ENCODE results near the gene MGAT4D. TPM values are rescaled to one million over a fixed set of nuclear protein-coding genes. Genes with fewer than 3 reads are reported as not detected.
"Not testable (repeated sequence)": the region's sequence is repeated elsewhere in the genome, so short reads cannot be mapped to it uniquely, and the experiment has no call there.

MGAT4D gene
- polyA plus RNA-seq, result not detected

DNA sequence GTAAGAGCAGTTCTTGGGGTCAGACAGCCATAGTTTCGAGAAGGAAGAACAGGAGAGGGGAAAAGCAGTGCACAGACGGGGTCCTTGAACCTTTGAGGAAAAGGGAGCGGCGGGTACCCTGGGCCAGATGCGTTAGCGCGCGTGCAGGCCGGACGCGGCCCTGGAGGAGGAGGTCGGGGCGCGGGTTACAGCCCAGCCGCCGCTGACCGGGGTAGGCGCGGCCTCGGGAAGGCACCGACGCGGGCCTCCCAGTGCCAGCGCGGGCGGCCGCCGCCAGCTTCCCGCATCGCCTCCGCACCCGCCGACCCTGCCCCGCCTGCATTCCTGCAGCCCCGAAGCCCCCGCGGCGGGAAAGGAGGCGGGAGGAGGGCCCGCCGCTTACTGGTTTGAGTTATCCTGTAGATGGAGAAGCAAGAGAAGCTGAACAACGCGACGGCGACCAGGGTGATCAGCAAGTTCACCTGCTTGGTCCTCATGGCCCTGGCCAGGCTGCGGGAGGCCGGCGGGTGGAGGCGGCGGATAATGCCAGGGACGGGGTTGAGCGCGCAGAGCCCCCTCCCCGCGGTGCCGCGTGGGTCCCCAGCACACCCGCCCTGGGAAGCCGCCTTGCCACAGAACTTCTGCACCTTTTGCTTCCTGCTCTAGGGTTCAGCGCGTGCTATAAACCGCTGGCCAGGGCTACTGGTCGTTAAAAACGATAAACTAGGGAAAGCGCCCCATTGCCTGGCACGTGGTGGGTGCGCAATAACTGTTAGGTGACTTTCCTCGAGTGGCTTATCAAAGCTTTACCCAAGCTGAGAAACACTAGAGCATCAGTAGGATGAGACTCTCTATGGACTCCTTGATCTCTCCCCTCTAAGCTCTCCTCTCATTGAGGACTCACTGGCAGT lies at the start of gene MGAT4D:
MGAT4D (minus strand) TSS at position 547 of the 890 bp plus-strand sequence; CDS start at position 476, 71 bp downstream.
- H3K27ac ChIP-seq (ENCODE audit: low read depth, low read length), result no peak within 1 kb of the TSS
- 6 to 7% (median 7%) methylated on average over 65 to 68 of the region's 68 CpGs for WGBS, 3 donors

DNA sequence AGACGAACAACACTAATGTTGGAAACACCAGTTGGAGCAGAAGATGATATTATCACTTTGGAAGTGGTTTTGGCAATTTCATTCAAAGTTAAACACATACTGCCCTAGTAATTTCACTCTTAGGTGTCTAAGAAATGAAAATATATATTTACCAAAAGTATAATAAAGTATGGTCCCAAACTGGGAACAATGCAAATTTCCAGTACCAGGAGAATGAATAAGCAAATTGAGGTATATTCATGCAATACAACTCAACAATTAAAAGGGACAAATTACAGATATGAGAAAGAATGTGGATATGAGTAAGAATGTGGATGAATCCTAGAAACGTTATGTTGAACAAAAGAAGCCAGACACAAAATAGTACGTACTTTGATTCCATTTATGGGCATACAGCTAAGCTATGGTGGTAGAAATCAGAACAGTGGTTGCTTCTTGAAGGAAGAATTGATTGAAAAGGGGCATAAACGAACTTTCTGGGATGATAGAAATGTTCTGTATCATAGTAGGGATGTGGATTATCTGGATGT lies 35.9 kb upstream of the MGAT4D start:
- WGBS, 3 donors, result 88 to 92% (median 89%) methylated on average over 4 of the region's 4 CpGs
- no peak overlapping the region for H3K27ac ChIP-seq (ENCODE audit: low read depth, low read length)

DNA sequence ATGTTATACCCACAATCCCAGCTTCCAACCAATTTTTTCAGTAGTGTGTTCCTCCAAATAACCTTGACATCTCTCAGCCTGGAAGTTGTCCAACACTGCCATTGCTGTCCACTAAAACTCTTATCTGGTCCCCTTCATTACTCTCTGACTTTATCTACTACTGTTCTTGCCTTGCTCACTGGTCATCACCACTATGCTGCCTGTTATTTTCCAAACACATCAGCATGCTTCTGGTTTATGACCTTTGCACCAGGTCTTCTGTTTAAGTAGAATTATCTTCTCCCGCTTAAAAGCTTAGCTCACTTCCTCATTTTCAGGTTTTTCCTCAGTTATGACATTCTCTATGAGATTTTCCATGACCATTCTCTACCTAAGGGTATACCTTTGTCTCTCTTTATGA lies 31.3 kb upstream of the MGAT4D start:
- H3K27ac ChIP-seq (ENCODE audit: low read depth, low read length), result no peak overlapping the region
- 69 to 71% (median 71%) methylated on average over 1 of the region's 1 CpG for WGBS, 3 donors

DNA sequence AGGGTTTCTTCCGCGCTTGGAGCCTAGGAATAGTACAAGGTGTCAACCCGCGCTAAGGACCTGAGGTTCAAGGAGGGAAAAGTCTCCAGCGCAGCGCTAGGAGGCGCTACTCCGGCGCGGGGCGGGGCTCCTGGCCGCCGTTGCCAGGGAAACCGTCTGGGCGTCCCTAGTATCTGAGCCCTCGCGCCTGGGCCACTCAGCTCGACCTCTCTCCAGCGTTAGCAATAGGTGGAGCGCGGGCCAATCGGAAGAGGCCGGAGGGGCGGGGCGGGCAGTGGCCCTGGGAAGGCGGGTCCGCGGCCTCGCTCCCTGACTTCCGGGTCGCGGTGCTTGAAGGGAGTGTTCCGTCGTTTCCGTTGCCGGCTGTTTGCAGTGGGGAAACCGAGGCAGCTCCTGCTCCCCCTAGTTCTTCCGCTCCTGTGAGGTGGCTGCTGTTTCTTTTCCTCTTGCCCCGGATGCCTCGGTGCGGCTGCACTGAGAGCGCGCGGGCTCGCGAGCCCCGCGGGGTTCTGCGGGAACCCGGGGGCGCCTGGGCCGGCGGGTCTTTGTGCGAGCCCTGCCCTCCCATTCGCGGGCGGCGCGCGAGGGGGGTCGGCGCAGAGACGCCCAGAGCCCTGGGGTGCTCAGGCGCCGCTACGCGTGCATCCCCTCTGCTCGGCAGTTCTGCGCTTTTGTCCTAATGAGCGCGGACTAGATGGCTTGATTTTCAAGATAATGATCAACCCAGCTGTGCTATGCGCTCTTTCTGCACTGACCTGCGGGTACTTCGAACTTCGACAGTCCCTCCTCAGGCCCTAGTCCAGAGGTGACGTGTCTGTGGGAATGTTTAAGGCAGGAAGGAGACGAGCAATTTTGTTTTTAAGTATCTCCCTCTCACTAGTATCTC lies 26.0 kb upstream of the MGAT4D start, which contains the start of gene ELMOD2:
ELMOD2 (plus strand) TSS at position 312 of the 886 bp plus-strand sequence. CDS start 1,261 bp downstream, outside the sequence.
- WGBS, 3 donors, result 0 to 1% (median 0%) methylated on average over 77 of the region's 77 CpGs
- H3K27ac ChIP-seq (ENCODE audit: low read depth, low read length), result peak within 1 kb of the TSS; percentile 89

- WGBS, 3 donors, result 7 to 16% (median 13%) methylated on average over 8 of the region's 8 CpGs
- no peak overlapping the region for H3K27ac ChIP-seq (ENCODE audit: low read depth, low read length)
Measured at GRCh38 chr4:140523370-140523856, 25.3 kb upstream of the MGAT4D start.

DNA sequence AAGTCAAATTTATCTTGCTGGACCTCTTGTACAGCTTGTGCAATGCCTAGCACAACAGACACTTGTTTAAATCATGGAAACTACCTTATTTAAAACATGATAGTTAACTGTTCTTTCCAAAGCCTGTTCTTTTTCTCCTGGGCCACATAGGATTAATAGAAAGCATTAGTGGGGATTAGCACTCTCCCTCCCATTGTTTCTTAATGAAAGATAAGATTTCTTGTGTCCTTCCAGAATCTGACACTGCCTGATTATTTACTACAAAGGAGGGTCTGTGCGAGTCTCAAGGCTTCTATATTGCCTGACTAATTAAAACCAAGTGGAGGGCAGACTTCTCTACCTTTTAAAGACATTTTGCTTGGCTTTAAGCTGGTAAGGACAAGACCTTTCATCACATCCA lies 17.3 kb upstream of the MGAT4D start:
- 47 to 59% (median 54%) methylated on average over 1 of the region's 1 CpG for whole genome bisulfite sequencing, 3 donors
- H3K27ac ChIP-seq (ENCODE audit: low read depth, low read length), result no peak overlapping the region

DNA sequence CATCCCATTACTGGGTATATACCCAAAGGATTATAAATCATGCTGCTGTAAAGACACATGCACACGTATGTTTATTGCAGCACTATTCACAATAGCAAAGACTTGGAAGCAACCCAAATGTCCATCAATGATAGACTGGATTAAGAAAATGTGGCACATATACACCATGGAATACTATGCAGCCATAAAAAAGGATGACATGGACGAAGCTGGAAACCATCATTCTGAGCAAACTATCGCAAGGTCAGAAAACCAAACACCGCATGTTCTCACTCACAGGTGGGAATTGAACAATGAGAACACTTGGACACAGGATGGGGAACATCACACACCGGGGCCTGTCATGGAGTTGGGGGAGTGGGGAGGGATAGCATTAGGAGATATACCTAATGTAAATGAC lies 15.7 kb upstream of the MGAT4D start:
- H3K27ac ChIP-seq (ENCODE audit: low read depth, low read length), result not testable (repeated sequence)
- 91 to 96% (median 94%) methylated on average over 5 of the region's 5 CpGs for WGBS, 3 donors

- H3K27ac ChIP-seq (ENCODE audit: low read depth, low read length), result no peak overlapping the region
Measured at GRCh38 chr4:140504261-140504660, 6.2 kb upstream of the MGAT4D start.

DNA sequence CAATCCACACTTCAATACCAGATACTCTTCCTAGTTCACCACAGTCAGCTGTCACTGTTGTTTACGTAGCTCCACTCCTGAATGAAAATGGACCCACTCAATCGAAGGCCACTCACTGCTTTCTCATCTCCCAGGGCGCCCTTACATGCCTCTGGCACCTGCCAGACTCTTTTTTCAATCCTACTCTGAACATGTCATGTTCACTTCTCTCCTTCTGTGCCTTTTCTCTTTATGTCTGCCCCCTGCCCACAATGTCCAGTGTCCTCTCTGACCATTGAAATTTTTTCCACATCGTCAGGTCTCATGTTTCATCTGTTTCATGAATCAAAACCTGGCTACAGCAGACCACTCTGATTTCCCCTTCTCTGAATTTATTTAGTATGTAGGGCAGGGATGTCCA lies 1.3 kb upstream of the MGAT4D start:
- 88 to 91% (median 89%) methylated on average over 4 of the region's 4 CpGs for WGBS, 3 donors
- no peak overlapping the region for H3K27ac ChIP-seq (ENCODE audit: low read depth, low read length)

DNA sequence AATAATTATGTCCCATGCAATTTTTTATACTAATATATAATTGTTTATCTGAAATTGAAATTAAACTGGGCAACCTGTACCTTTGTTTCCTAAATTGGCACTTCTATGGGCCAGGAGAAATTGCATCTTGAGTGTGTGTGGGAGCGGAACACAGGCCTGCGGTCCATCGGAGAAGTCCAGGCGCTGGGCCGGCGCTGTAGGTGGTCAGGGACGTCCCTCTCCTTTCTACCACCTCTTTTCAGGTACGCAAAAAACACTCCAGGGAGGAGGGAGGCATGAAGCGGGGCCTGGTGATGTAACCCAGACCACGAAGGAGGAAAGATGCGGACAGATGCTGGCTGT lies 717 bp downstream of the MGAT4D start:
- WGBS, 3 donors, result 77 to 91% (median 89%) methylated on average over 11 of the region's 11 CpGs
- no peak overlapping the region for H3K27ac ChIP-seq (ENCODE audit: low read depth, low read length)

DNA sequence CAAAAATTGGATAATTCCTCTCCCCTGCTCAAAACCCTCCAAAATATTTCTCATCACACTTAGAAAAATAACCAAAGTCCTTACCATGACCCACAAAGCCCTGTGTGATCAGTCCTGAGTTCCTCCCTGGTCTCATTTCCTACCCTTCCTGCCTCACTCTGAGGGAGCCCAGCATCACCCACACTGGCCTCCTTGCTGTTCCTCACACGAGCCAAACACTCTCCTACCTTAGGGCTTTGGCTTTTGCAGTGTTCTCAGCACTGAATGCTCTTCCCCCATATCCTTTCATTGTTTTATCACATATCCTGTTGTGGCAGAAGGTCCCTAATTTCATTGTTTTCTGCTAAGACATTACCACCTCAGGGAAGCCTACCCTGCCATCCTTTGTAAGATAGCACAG lies 12.2 kb downstream of the MGAT4D start:
- WGBS, 3 donors, result 50 to 87% (median 63%) methylated on average over 1 of the region's 1 CpG
- no peak overlapping the region for H3K27ac ChIP-seq (ENCODE audit: low read depth, low read length)

- H3K27ac ChIP-seq (ENCODE audit: low read depth, low read length), result no peak overlapping the region
- 87 to 93% (median 90%) methylated on average over 4 of the region's 4 CpGs for whole genome bisulfite sequencing, 3 donors
Measured at GRCh38 chr4:140483445-140483844, 14.6 kb downstream of the MGAT4D start.

DNA sequence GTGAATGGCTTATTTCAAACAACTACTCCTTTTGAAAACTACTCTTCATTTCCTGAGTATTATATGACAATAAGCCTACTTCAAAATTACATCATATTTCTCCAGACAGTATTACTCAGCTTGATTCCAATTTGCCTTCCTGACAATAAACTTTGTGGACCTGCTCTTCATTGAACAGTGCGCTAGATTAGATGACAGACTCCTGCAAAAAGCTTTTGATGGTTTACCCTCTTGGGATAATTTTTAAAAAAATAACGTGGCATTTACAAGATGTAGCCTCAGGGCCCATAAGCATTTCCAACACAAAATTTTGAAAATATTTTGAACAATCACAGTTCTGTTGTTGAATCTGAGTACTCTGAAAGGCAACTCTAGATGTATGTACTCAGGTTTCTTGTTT lies 25.9 kb downstream of the MGAT4D start:
- WGBS, 3 donors, result 75 to 82% (median 80%) methylated on average over 2 of the region's 2 CpGs
- H3K27ac ChIP-seq (ENCODE audit: low read depth, low read length), result no peak overlapping the region

GRCh38 chr4:140469791-140470733 lies 28.0 kb downstream of the MGAT4D start:
- H3K27ac ChIP-seq (ENCODE audit: low read depth, low read length), result no peak overlapping the region
- 60 to 69% (median 69%) methylated on average over 25 to 27 of the region's 27 CpGs for WGBS, 3 donors

DNA sequence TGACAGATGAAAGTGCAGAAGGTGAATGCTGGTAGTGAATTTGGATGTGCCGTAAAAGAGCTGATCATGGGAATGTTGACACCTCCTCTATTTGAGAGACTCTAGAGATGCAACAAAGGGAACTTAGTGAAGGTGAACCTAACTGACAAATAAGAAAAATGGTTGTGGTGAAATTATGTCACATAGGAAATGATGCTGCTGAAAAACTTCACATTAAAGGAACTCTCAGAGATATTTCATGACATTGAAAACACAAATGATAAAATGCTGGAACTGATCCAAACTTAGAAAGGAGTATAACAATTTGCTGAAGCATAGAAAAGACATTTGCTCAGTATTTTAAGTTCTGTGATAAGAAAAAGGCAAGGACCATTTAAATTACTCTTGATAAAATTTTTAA lies 31.9 kb downstream of the MGAT4D start:
- H3K27ac ChIP-seq (ENCODE audit: low read depth, low read length), result no peak overlapping the region
- WGBS, 3 donors, result 17 to 100% (median 37%) methylated on average over 1 of the region's 1 CpG

- 32 to 73% (median 66%) methylated on average over 1 of the region's 1 CpG for WGBS, 3 donors
- no peak overlapping the region for H3K27ac ChIP-seq (ENCODE audit: low read depth, low read length)
Measured at GRCh38 chr4:140463614-140464013, 34.5 kb downstream of the MGAT4D start.

GRCh38 chr4:140463182-140463581 lies 34.9 kb downstream of the MGAT4D start:
- H3K27ac ChIP-seq (ENCODE audit: low read depth, low read length), result no peak overlapping the region
- WGBS, 3 donors, result 47 to 78% (median 65%) methylated on average over 3 of the region's 3 CpGs

DNA sequence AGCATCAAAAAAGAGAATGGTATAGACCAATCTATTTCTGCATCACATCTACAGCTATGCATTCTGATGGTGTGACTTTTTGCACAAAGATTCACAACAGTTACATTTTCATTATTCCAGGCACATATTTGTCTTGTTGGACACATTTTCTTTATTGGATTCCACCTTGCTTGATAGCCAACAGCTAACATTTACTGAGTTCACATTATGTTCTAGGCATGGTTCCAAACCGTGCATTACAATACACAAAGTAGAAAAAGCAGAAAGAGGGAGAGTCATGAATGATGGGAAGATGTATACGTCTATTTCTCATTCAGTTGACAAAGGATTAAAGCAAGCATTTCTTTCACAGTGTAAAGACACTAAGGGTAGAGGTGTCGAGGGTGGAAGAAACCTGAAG lies 47.7 kb downstream of the MGAT4D start:
- WGBS, 3 donors, result 52 to 59% (median 56%) methylated on average over 3 of the region's 3 CpGs
- no peak overlapping the region for H3K27ac ChIP-seq (ENCODE audit: low read depth, low read length)
